WTC11 (cell line): ENCODE results near the gene PPCDC. TPM values are rescaled to one million over a fixed set of nuclear protein-coding genes. Genes with fewer than 3 reads are reported as not detected.
A peak's percentile ranks its signal among the peaks of the same experiment; 100 is the strongest.

ENCODE experiments used
- ATAC-seq: fragments of 200-7000 bp; cut with Tn5 transposase; 2 replicates; pipeline ENCODE4 v1.10.0; 2021; ENCODE audit warnings: mild to moderate bottlenecking, moderate library complexity
- CTCF ChIA-PET: fragments of 300-600 bp; sonication (Branson Sonifier 250); formaldehyde crosslinking; loops from one replicate; lab custom pipeline; 2021; ENCODE audit warnings: antibody characterized with exemption; lab: Charles Lee
- POLR2A ChIA-PET: fragments of 350-600 bp; sonication (Branson Sonifier 250); formaldehyde crosslinking; loops from one replicate; lab custom pipeline; 2021; ENCODE audit warnings: antibody characterized with exemption; lab: Charles Lee
- DNase-seq: peaks from one replicate; pipeline ENCODE4 v3.0.0; 2021; ENCODE audit warnings: low spot score
- H3K27ac Mint-ChIP-seq: 2 replicates; pipeline ENCODE4 v1.8.0; 2021; ENCODE audit warnings: mixed read lengths
- H3K27me3 Mint-ChIP-seq: 2 replicates; pipeline ENCODE4 v1.8.0; 2021; ENCODE audit warnings: low read depth, mild to moderate bottlenecking, moderate library complexity, mixed read lengths
- H3K36me3 Mint-ChIP-seq: 2 replicates; pipeline ENCODE4 v1.8.0; 2021; ENCODE audit warnings: mixed read lengths
- H3K4me1 Mint-ChIP-seq: 2 replicates; pipeline ENCODE4 v1.8.0; 2022; ENCODE audit warnings: mixed read lengths
- H3K4me3 Mint-ChIP-seq: 2 replicates; pipeline ENCODE4 v1.8.0; 2021; ENCODE audit warnings: mild to moderate bottlenecking, moderate library complexity, mixed read lengths
- H3K9me3 Mint-ChIP-seq: 2 replicates; pipeline ENCODE4 v1.8.0; 2021; ENCODE audit warnings: mixed read lengths
- E2F1 ChIP-seq: sonication (generic); formaldehyde crosslinking; IDR thresholded peaks from 2 replicates; pipeline ENCODE4 v1.8.0; 2022; ENCODE audit warnings: mild to moderate bottlenecking, missing genetic modification reagents
- ETV6 ChIP-seq: sonication (generic); formaldehyde crosslinking; IDR thresholded peaks from 2 replicates; pipeline ENCODE4 v1.8.1; 2022; ENCODE audit warnings: mild to moderate bottlenecking, missing genetic modification reagents
- GABPB1 ChIP-seq: sonication (generic); formaldehyde crosslinking; IDR thresholded peaks from 2 replicates; pipeline ENCODE4 v1.8.1; 2023; ENCODE audit warnings: mild to moderate bottlenecking, missing genetic modification reagents
- GTF2I ChIP-seq: fragments of 250-450 bp; sonication (Bioruptor Pico); conservative IDR thresholded peaks from 2 replicates; pipeline ENCODE4 v1.4.0; 2021; ENCODE audit warnings: mild to moderate bottlenecking
- IRF1 ChIP-seq: sonication (generic); formaldehyde crosslinking; IDR thresholded peaks from 2 replicates; pipeline ENCODE4 v1.8.0; 2023; ENCODE audit warnings: missing genetic modification reagents
- NFATC4 ChIP-seq: fragments of 250-450 bp; sonication (Bioruptor Pico); IDR thresholded peaks from 2 replicates; pipeline ENCODE4 v1.9.0; 2021; ENCODE audit warnings: mild to moderate bottlenecking
- NFE2L1 ChIP-seq: sonication (generic); formaldehyde crosslinking; IDR thresholded peaks from 2 replicates; pipeline ENCODE4 v1.8.1; 2023; ENCODE audit warnings: missing genetic modification reagents
- PRRX2 ChIP-seq: fragments of 250-450 bp; sonication (Bioruptor Pico); IDR thresholded peaks from 2 replicates; pipeline ENCODE4 v1.8.0; 2021; ENCODE audit warnings: mild to moderate bottlenecking
- SMAD4 ChIP-seq: sonication (generic); formaldehyde crosslinking; IDR thresholded peaks from 2 replicates; pipeline ENCODE4 v1.8.0; 2022; ENCODE audit warnings: mild to moderate bottlenecking, missing genetic modification reagents
- TEAD1 ChIP-seq: sonication (generic); formaldehyde crosslinking; IDR thresholded peaks from 2 replicates; pipeline ENCODE4 v1.8.0; 2022; ENCODE audit warnings: mild to moderate bottlenecking, missing genetic modification reagents
- TEAD4 ChIP-seq: sonication (generic); formaldehyde crosslinking; IDR thresholded peaks from 2 replicates; pipeline ENCODE4 v1.8.0; 2022; ENCODE audit warnings: mild to moderate bottlenecking, missing genetic modification reagents
- TP53 ChIP-seq: sonication (generic); formaldehyde crosslinking; IDR thresholded peaks from 2 replicates; pipeline ENCODE4 v1.8.1; 2023; ENCODE audit warnings: mild to moderate bottlenecking, missing genetic modification reagents
- ZNF263 ChIP-seq: sonication (generic); formaldehyde crosslinking; IDR thresholded peaks from 2 replicates; pipeline ENCODE4 v1.8.1; 2022; ENCODE audit warnings: low read depth, mild to moderate bottlenecking, moderate library complexity, missing genetic modification reagents
- ZNF423 ChIP-seq: fragments of 250-450 bp; sonication (Bioruptor Pico); IDR thresholded peaks from 2 replicates; pipeline ENCODE4 v2.1.2; 2022; ENCODE audit warnings: mild to moderate bottlenecking, moderate library complexity
- ZNF512 ChIP-seq: sonication (generic); formaldehyde crosslinking; IDR thresholded peaks from 2 replicates; pipeline ENCODE4 v1.8.1; 2022; ENCODE audit warnings: missing genetic modification reagents, borderline replicate concordance
- ZNF532 ChIP-seq: fragments of 250-450 bp; sonication (Bioruptor Pico); IDR thresholded peaks from 2 replicates; pipeline ENCODE4 v1.9.0; 2021; ENCODE audit warnings: mild to moderate bottlenecking, borderline replicate concordance
- total RNA-seq: library from RNA; stranded (reverse); gene quantifications from 3 replicates; pipeline ENCODE4 v1.2.3, GENCODE V29; 2021
- TF ChIP-seq, protein P1 (sequence below): sonication (generic); formaldehyde crosslinking; IDR thresholded peaks from 2 replicates; pipeline ENCODE4 v1.8.1; 2022; ENCODE audit warnings: low read depth, mild to moderate bottlenecking, moderate library complexity, missing genetic modification reagents, borderline replicate concordance
- TF ChIP-seq, protein P2 (sequence below): fragments of 250-450 bp; sonication (Bioruptor Pico); IDR thresholded peaks from 2 replicates; pipeline ENCODE4 v1.9.0; 2021; ENCODE audit warnings: moderate library complexity, mild to moderate bottlenecking, inconsistent platforms, borderline replicate concordance
- TF ChIP-seq, protein P3 (sequence below): sonication (generic); formaldehyde crosslinking; IDR thresholded peaks from 2 replicates; pipeline ENCODE4 v1.8.1; 2022; ENCODE audit warnings: mild to moderate bottlenecking, missing genetic modification reagents, moderate library complexity, borderline replicate concordance

Gene PPCDC
- total RNA-seq, 1 experiment from 2014 or later = 30.1 TPM

- no peak for TF ChIP-seq GABPB1 (CRISPR knock-in tag)
- TF ChIP-seq E2F1 (CRISPR knock-in tag) = no peak
- no peak for TF ChIP-seq NFE2L1 (CRISPR knock-in tag)
- TF ChIP-seq, protein P1, sequence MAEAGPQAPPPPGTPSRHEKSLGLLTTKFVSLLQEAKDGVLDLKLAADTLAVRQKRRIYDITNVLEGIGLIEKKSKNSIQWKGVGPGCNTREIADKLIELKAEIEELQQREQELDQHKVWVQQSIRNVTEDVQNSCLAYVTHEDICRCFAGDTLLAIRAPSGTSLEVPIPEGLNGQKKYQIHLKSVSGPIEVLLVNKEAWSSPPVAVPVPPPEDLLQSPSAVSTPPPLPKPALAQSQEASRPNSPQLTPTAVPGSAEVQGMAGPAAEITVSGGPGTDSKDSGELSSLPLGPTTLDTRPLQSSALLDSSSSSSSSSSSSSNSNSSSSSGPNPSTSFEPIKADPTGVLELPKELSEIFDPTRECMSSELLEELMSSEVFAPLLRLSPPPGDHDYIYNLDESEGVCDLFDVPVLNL (CRISPR knock-in tag) = no peak
- no peak for TF ChIP-seq GTF2I (CRISPR knock-in tag)
- no peak for TF ChIP-seq PRRX2 (CRISPR knock-in tag)
- TF ChIP-seq IRF1 = no peak
- TF ChIP-seq, protein P2, sequence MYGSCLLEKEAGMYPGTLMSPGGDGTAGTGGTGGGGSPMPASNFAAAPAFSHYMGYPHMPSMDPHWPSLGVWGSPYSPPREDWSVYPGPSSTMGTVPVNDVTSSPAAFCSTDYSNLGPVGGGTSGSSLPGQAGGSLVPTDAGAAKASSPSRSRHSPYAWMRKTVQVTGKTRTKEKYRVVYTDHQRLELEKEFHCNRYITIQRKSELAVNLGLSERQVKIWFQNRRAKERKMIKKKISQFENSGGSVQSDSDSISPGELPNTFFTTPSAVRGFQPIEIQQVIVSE (CRISPR knock-in tag) = no peak
Observed at GRCh38 chr15:75063889-75064288, 40.5 kb downstream of the PPCDC start (continued).

DNA sequence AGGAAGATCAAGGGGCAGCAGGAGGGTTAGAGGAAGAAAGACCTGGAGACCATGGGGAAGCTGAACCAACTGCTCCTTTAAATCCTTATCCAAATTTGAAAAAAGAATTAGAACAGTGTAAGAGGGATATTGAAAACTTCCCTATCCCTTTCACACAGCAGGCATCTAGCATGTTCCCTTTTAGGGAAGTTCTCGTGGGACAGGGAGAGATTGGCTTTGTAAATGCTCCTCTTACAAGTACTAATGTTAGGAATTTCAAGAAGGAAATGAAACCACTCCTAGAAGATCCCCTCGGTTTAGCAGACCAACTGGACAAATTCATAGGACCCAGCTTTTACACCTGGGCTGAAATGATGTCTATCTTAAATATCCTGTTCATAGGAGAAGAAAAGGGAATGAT is 41.5 kb downstream of the PPCDC start:
- ChIA-PET POLR2A (no interaction called here), CTCF (no interaction called here)
- Mint-ChIP-seq H3K4me1 (peaks cover 19% of the 10 kb centered on the region), H3K27me3 (peaks cover 6% of the 10 kb centered on the region), H3K9me3 (peaks cover 9% of the 10 kb centered on the region), H3K4me3 (no peak overlapping the region), H3K36me3 (peaks cover 7% of the 10 kb centered on the region), H3K27ac (no peak overlapping the region; the same call in 1 of the 2 replicates)
- DNase-seq (no peak), ATAC-seq (no peak)
- no peak for TF ChIP-seq ZNF532 (CRISPR knock-in tag)
- TF ChIP-seq GTF2I (CRISPR knock-in tag) = no peak
- no peak for TF ChIP-seq TEAD4
- no peak for TF ChIP-seq NFATC4 (CRISPR knock-in tag)
- TF ChIP-seq, protein P3, sequence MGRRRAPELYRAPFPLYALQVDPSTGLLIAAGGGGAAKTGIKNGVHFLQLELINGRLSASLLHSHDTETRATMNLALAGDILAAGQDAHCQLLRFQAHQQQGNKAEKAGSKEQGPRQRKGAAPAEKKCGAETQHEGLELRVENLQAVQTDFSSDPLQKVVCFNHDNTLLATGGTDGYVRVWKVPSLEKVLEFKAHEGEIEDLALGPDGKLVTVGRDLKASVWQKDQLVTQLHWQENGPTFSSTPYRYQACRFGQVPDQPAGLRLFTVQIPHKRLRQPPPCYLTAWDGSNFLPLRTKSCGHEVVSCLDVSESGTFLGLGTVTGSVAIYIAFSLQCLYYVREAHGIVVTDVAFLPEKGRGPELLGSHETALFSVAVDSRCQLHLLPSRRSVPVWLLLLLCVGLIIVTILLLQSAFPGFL (CRISPR knock-in tag) = no peak

GRCh38 chr15:75065467-75065850 is 42.1 kb downstream of the PPCDC start:
- no peak for DNase-seq
- Mint-ChIP-seq H3K9me3 (peaks cover 9% of the 10 kb centered on the region), H3K4me3 (no peak overlapping the region), H3K4me1 (peaks cover 19% of the 10 kb centered on the region), H3K27me3 (peaks cover 10% of the 10 kb centered on the region), H3K27ac (no peak overlapping the region), H3K36me3 (peaks cover 7% of the 10 kb centered on the region)
- ChIA-PET CTCF (interaction anchor here (0.6 to 1.2 kb wide), 3 partner anchors 36 to 1017 kb away, joined by 3 to 10 read pairs (median 3); no protein-coding TSS in a partner anchor), POLR2A (no interaction called here)
- peak; percentile 30; the same call in 1 of the 2 replicates for ATAC-seq
- no peak for TF ChIP-seq SMAD4
- no peak for TF ChIP-seq PRRX2 (CRISPR knock-in tag)
- no peak for TF ChIP-seq TP53 (CRISPR knock-in tag)
- no peak for TF ChIP-seq TEAD1 (CRISPR knock-in tag)
- no peak for TF ChIP-seq ZNF512 (CRISPR knock-in tag)
- no peak for TF ChIP-seq ETV6 (CRISPR knock-in tag)
- no peak for TF ChIP-seq ZNF423 (CRISPR knock-in tag)
- TF ChIP-seq, protein P1 (CRISPR knock-in tag) = no peak
- no peak for TF ChIP-seq IRF1
- TF ChIP-seq ZNF263 (CRISPR knock-in tag) = no peak
